ENCODE results near the gene NSUN5.

NSUN5 gene

GRCh38 chr7:73308665-73309214 lies at the start of gene NSUN5:
Gene NSUN5, minus strand, starts transcription at chr7:73308826. Its CDS starts 36 bp downstream, at chr7:73308790.
- no peak for TF ChIP-seq CTCF (IDR thresholded peaks at IDR 0.05; ENCODE audit: unreplicated experiment in 3 of 3)
- peaks cover 17% of the 10 kb centered on the region for H3K36me3 Mint-ChIP-seq (ENCODE audit: low read depth)
- peak within 1 kb of the TSS in 2 of 3 experiments; percentile 81 to 83 for H3K27ac Mint-ChIP-seq
- peaks cover 11% of the 10 kb centered on the region for H3K4me1 Mint-ChIP-seq
- H3K27me3 Mint-ChIP-seq (ENCODE audit: low read depth): no peaks in the 10 kb centered on the region
- peak within 1 kb of the TSS; percentile 92 to 97 (median 93) for H3K4me3 Mint-ChIP-seq
- no peaks in the 10 kb centered on the region for H3K9me3 Mint-ChIP-seq

- H3K27me3 Mint-ChIP-seq (ENCODE audit: low read depth): peaks cover 7% of the 10 kb centered on the region
- TF ChIP-seq CTCF (IDR thresholded peaks at IDR 0.05; ENCODE audit: unreplicated experiment in 3 of 3): no peak
Observed at GRCh38 chr7:73356159-73356558, 47.5 kb upstream of the NSUN5 start.

GRCh38 chr7:73354821-73355220 lies 46.2 kb upstream of the NSUN5 start:
- TF ChIP-seq CTCF (IDR thresholded peaks at IDR 0.05; ENCODE audit: unreplicated experiment in 3 of 3): no peak
- H3K4me3 Mint-ChIP-seq: no peak overlapping the region

More at GRCh38 chr7:73356159-73356558, 47.5 kb upstream of the NSUN5 start:
- Mint-ChIP-seq H3K4me1 (peaks cover 14% of the 10 kb centered on the region), H3K4me3 (no peak overlapping the region), H3K27ac (no peak overlapping the region), H3K9me3 (peaks cover 11% of the 10 kb centered on the region), H3K36me3 (ENCODE audit: low read depth) (no peaks in the 10 kb centered on the region)

GRCh38 chr7:73354196-73354595 lies 45.6 kb upstream of the NSUN5 start:
- Mint-ChIP-seq H3K4me1 (peaks cover 24% of the 10 kb centered on the region), H3K27ac (no peak overlapping the region), H3K36me3 (ENCODE audit: low read depth) (no peaks in the 10 kb centered on the region)

More at GRCh38 chr7:73354821-73355220, 46.2 kb upstream of the NSUN5 start:
- Mint-ChIP-seq H3K27ac (no peak overlapping the region), H3K36me3 (ENCODE audit: low read depth) (no peaks in the 10 kb centered on the region), H3K4me1 (peaks cover 22% of the 10 kb centered on the region), H3K27me3 (ENCODE audit: low read depth) (peaks cover 7% of the 10 kb centered on the region), H3K9me3 (peaks cover 11% of the 10 kb centered on the region)

GRCh38 chr7:73353243-73353642 lies 44.6 kb upstream of the NSUN5 start:
- no peak overlapping the region for H3K27ac Mint-ChIP-seq

More at GRCh38 chr7:73354196-73354595, 45.6 kb upstream of the NSUN5 start:
- TF ChIP-seq CTCF (IDR thresholded peaks at IDR 0.05; ENCODE audit: unreplicated experiment in 3 of 3): no peak
- Mint-ChIP-seq H3K9me3 (peaks cover 11% of the 10 kb centered on the region), H3K27me3 (ENCODE audit: low read depth) (peaks cover 3% of the 10 kb centered on the region), H3K4me3 (no peak overlapping the region)

More at GRCh38 chr7:73353243-73353642, 44.6 kb upstream of the NSUN5 start:
- H3K9me3 Mint-ChIP-seq: peaks cover 11% of the 10 kb centered on the region
- H3K4me3 Mint-ChIP-seq: no peak overlapping the region
- peaks cover 21% of the 10 kb centered on the region for H3K4me1 Mint-ChIP-seq
- no peak for TF ChIP-seq CTCF (IDR thresholded peaks at IDR 0.05; ENCODE audit: unreplicated experiment in 3 of 3)
- peaks cover 3% of the 10 kb centered on the region for H3K27me3 Mint-ChIP-seq (ENCODE audit: low read depth)
- no peaks in the 10 kb centered on the region for H3K36me3 Mint-ChIP-seq (ENCODE audit: low read depth)
